Measurements from ENCODE around the gene TNFSF9.
"Not testable (repeated sequence)": the region's sequence is repeated elsewhere in the genome, so short reads cannot be mapped to it uniquely, and the experiment has no call there.

The TNFSF9 gene

GRCh38 chr19:6532244-6532999 is 1.6 kb downstream of the TNFSF9 start:
- DNase-seq (ENCODE audit: low spot score) = no peak

- no peak for DNase-seq (ENCODE audit: low spot score)
Observed at GRCh38 chr19:6533000-6533328, 2.1 kb downstream of the TNFSF9 start.

- DNase-seq (ENCODE audit: low spot score) = no peak
Observed at GRCh38 chr19:6533746-6534418, 3.1 kb downstream of the TNFSF9 start.

- DNase-seq (ENCODE audit: low spot score) = no peak
Observed at GRCh38 chr19:6534451-6535093, 3.7 kb downstream of the TNFSF9 start.

- DNase-seq (ENCODE audit: low spot score) = no peak
Observed at GRCh38 chr19:6535558-6536137, 4.8 kb downstream of the TNFSF9 start.

- no peak for DNase-seq (ENCODE audit: low spot score)
Observed at GRCh38 chr19:6539514-6539913, 8.7 kb downstream of the TNFSF9 start.

- DNase-seq (ENCODE audit: low spot score) = peak; percentile 55
Observed at GRCh38 chr19:6540918-6541689, 10.3 kb downstream of the TNFSF9 start.

- DNase-seq (ENCODE audit: low spot score) = no peak
Observed at GRCh38 chr19:6543866-6544347, 13.1 kb downstream of the TNFSF9 start.

- DNase-seq (ENCODE audit: low spot score) = not testable (repeated sequence)
Observed at GRCh38 chr19:6550679-6551078, 19.9 kb downstream of the TNFSF9 start.

- no peak for DNase-seq (ENCODE audit: low spot score)
Observed at GRCh38 chr19:6551091-6551490, 20.3 kb downstream of the TNFSF9 start.

GRCh38 chr19:6551607-6552450 is 21.0 kb downstream of the TNFSF9 start:
- no peak for DNase-seq (ENCODE audit: low spot score)

- no peak for DNase-seq (ENCODE audit: low spot score)
Observed at GRCh38 chr19:6556043-6556449, 25.2 kb downstream of the TNFSF9 start.

- no peak for DNase-seq (ENCODE audit: low spot score)
Observed at GRCh38 chr19:6556480-6557195, 25.8 kb downstream of the TNFSF9 start.

GRCh38 chr19:6562437-6562836 is 31.6 kb downstream of the TNFSF9 start:
- not testable (repeated sequence) for DNase-seq (ENCODE audit: low spot score)

GRCh38 chr19:6564393-6564792 is 33.6 kb downstream of the TNFSF9 start:
- DNase-seq (ENCODE audit: low spot score) = peak; percentile 45

GRCh38 chr19:6566727-6567126 is 35.9 kb downstream of the TNFSF9 start:
- DNase-seq (ENCODE audit: low spot score) = not testable (repeated sequence)

- DNase-seq (ENCODE audit: low spot score) = no peak
Observed at GRCh38 chr19:6568010-6568526, 37.2 kb downstream of the TNFSF9 start.

- no peak for DNase-seq (ENCODE audit: low spot score)
Observed at GRCh38 chr19:6568816-6569215, 38.0 kb downstream of the TNFSF9 start.

- DNase-seq (ENCODE audit: low spot score) = no peak
Observed at GRCh38 chr19:6570764-6571163, 39.9 kb downstream of the TNFSF9 start.

- DNase-seq (ENCODE audit: low spot score) = no peak
Observed at GRCh38 chr19:6571167-6571566, 40.3 kb downstream of the TNFSF9 start.
